HL-60/S4 treated with retinoic acid at 250 ng/mL for 4 days and 3 days (cell line): ENCODE data around the gene TCEAL5.
"Not testable (repeated sequence)": the region's sequence is repeated elsewhere in the genome, so short reads cannot be mapped to it uniquely, and the experiment has no call there.

ENCODE experiments used
- in situ Hi-C: fragments of 300-500 bp; cut with MboI; formaldehyde crosslinking; loops from 2 replicates; pipeline ENCODE4 v1.7.0; 2022; ENCODE audit warnings: low sequenced_read_pairs

The TCEAL5 gene

GRCh38 chrX:103235608-103236007, 40.9 kb downstream of the TCEAL5 start:
- in situ Hi-C loops: not testable (repeated sequence)

GRCh38 chrX:103234869-103235268, 41.7 kb downstream of the TCEAL5 start:
- in situ Hi-C loops: no loop called here

- in situ Hi-C loops: no loop called here
Measured at GRCh38 chrX:103233263-103233662, 43.3 kb downstream of the TCEAL5 start.

DNA sequence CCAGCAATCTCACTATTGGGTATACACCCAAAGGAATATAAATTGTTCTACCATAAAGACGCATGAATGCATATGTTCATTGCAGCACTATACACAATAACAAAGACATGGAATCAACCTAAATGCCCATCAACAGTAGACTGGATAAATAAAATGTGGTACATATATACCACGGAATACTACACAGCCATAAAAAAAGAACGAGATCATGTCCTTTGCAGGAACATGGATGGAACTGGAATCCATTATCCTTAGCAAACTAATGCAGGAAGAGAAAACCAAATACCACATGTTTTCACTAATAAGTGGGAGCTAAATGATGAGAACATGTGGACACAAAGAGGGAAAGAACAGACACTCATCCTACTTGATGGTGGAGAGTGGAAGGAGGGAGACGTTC, 50.6 kb downstream of the TCEAL5 start:
- in situ Hi-C loops: not testable (repeated sequence)
